GM12878 (cell line): ENCODE measurements around the gene LATS2. TPM values are rescaled to one million over a fixed set of nuclear protein-coding genes. Genes with fewer than 3 reads are reported as not detected.

Source experiments
- ATAC-seq: fragments of 200-7000 bp; cut with Tn5 transposase; 3 replicates; pipeline ENCODE4 v1.9.1; 2020; ENCODE audit warnings: mild to moderate bottlenecking, moderate library complexity
- BruUV-seq: library from RNA; stranded (reverse); fragments of 400-500 nt; replicated peaks from 2 replicates; lab custom pipeline; 2021; lab: Mats Ljungman, UMichigan
- CTCF ChIA-PET: fragments of 300-600 bp; sonication (Branson Sonifier 250); formaldehyde crosslinking; extraction: SDS; loops from one replicate; lab custom pipeline; 2021; ENCODE audit warnings: inconsistent platforms; lab: Yijun Ruan, JAX
- POLR2A ChIA-PET: fragments of 350-600 bp; formaldehyde crosslinking; extraction: SDS; loops from one replicate; lab custom pipeline; 2021; ENCODE audit warnings: inconsistent platforms; lab: Charles Lee
- RAD21 ChIA-PET: fragments of 300-600 bp; sonication (Branson Sonifier 250); formaldehyde crosslinking; loops from one replicate; lab custom pipeline; 2023; ENCODE audit warnings: antibody characterized with exemption; ENCODE audit not compliant: unreplicated experiment; lab: Charles Lee
- SMC1A ChIA-PET: fragments of 300-600 bp; sonication (Branson Sonifier 250); formaldehyde crosslinking; loops from one replicate; lab custom pipeline; 2023; ENCODE audit not compliant: unreplicated experiment, uncharacterized antibody; lab: Charles Lee
- DNase-seq: peaks from one replicate; pipeline ENCODE4 v3.0.0-alpha.2; 2011; ENCODE audit warnings: low read depth, low spot score
- FAIRE-seq: peaks from 3 replicates; lab custom pipeline; 2011; peaks lifted over from hg19 to GRCh38; lab: Jason Lieb, UNC
- H2AFZ ChIP-seq: 2 replicates; pipeline ENCODE4 v1.6.0; 2011; ENCODE audit warnings: low read depth, low read length, control low read depth; ENCODE audit not compliant: control insufficient read depth
- H3K27ac ChIP-seq: 2 replicates; pipeline ENCODE4 v1.5.1; 2011; ENCODE audit warnings: control low read depth; ENCODE audit not compliant: control insufficient read depth, insufficient read depth
- H3K27me3 ChIP-seq, 2 experiments: replicated peaks in 1 of 2; 2 replicates each; pipeline versions ENCODE4 v1.6.0 to v1.6.1; 2011; ENCODE audit warnings: low read length in 1 of 2; ENCODE audit not compliant: control insufficient read depth in 2 of 2, insufficient read depth in 2 of 2
- H3K36me3 ChIP-seq, 2 experiments: 2 replicates each; pipeline ENCODE4 v1.5.1; 2011; ENCODE audit warnings: low read length in 1 of 2; ENCODE audit not compliant: control insufficient read depth in 2 of 2, insufficient read depth in 2 of 2
- H3K4me1 ChIP-seq: 2 replicates; pipeline ENCODE4 v1.6.1; 2011; ENCODE audit warnings: mild to moderate bottlenecking, low read length, moderate library complexity, mixed read lengths; ENCODE audit not compliant: control insufficient read depth, insufficient read depth
- H3K4me2 ChIP-seq: 2 replicates; pipeline ENCODE4 v1.6.0; 2011; ENCODE audit warnings: control low read depth; ENCODE audit not compliant: control insufficient read depth, insufficient read depth
- H3K4me3 ChIP-seq: fragments of 200-600 bp; sonication (generic); 2 replicates; pipeline ENCODE4 v1.5.1; 2016
- H3K79me2 ChIP-seq: 2 replicates; pipeline ENCODE4 v1.6.0; 2011; ENCODE audit warnings: low read length; ENCODE audit not compliant: control insufficient read depth, insufficient read depth
- H3K9ac ChIP-seq: 2 replicates; pipeline ENCODE4 v1.8.0; 2011; ENCODE audit warnings: low read length, control low read depth, mixed read lengths; ENCODE audit not compliant: control insufficient read depth, insufficient read depth
- H3K9me3 ChIP-seq: replicated peaks from 3 replicates; pipeline ENCODE4 v1.5.1; 2011; ENCODE audit warnings: mild to moderate bottlenecking, low read length; ENCODE audit not compliant: control insufficient read depth, insufficient read depth
- H4K20me1 ChIP-seq: 2 replicates; pipeline ENCODE4 v1.6.0; 2011; ENCODE audit not compliant: control insufficient read depth, insufficient read depth
- ASH2L ChIP-seq: fragments of 300-600, 200-600 bp; sonication (generic); IDR thresholded peaks from 2 replicates; pipeline ENCODE4 v1.6.1; 2017; ENCODE audit warnings: low read depth, mild to moderate bottlenecking, borderline replicate concordance
- CBX5 ChIP-seq: sonication (generic); IDR thresholded peaks from 2 replicates; pipeline ENCODE4 v1.6.1; 2016; ENCODE audit warnings: low read depth, moderate library complexity, mild to moderate bottlenecking, inconsistent platforms
- HCFC1 ChIP-seq: fragments of 150-350 bp; IDR thresholded peaks from 2 replicates; pipeline ENCODE4 v1.6.1; 2014; ENCODE audit warnings: low read length
- HDGF ChIP-seq: fragments of 450-650 bp; IDR thresholded peaks from 2 replicates; pipeline ENCODE4 v1.6.1; 2016; ENCODE audit warnings: antibody characterized with exemption
- MXI1 ChIP-seq: fragments of 150-350 bp; IDR thresholded peaks from 2 replicates; pipeline ENCODE4 v1.6.1; 2011; ENCODE audit warnings: low read depth, mild to moderate bottlenecking, inconsistent platforms, low read length, improper control_type of control experiment
- MYB ChIP-seq: fragments of 150-350 bp; IDR thresholded peaks from 2 replicates; pipeline ENCODE4 v1.6.1; 2014; ENCODE audit warnings: mild to moderate bottlenecking, low read depth, low read length, borderline replicate concordance
- POU2F2 ChIP-seq: IDR thresholded peaks from 3 replicates; pipeline ENCODE4 v1.6.1; 2011; ENCODE audit warnings: low read depth, mild to moderate bottlenecking, low read length, borderline replicate concordance
- RBBP5 ChIP-seq: fragments of 200-600 bp; sonication (generic); conservative IDR thresholded peaks from 2 replicates; pipeline ENCODE4 v1.6.1; 2016
- SMAD5 ChIP-seq: IDR thresholded peaks from 2 replicates; pipeline ENCODE4 v1.6.1; 2016; ENCODE audit warnings: antibody characterized with exemption, low read depth
- YBX1 ChIP-seq: fragments of 450-650 bp; IDR thresholded peaks from 2 replicates; pipeline ENCODE4 v1.6.1; 2016; ENCODE audit warnings: antibody characterized with exemption
- WGBS: methylation state at CpG from one replicate; pipeline ENCODE4 v1.1.6; 2016; ENCODE audit warnings: low lambda C conversion rate; ENCODE audit not compliant: insufficient replicate concordance, insufficient coverage; ENCODE audit errors: missing lambda C conversion rate; 5-methylcytosine and 5-hydroxymethylcytosine counted together
- in situ Hi-C: fragments of 300-500 bp; cut with MboI; formaldehyde crosslinking; loops from 9 replicates; pipeline ENCODE4 v1.14.3; 2018; ENCODE audit warnings: mixed read lengths
- intact Hi-C: fragments of 100-400 bp; cut with micrococcal nuclease; formaldehyde crosslinking; loops from one replicate; pipeline ENCODE4 v1.14.2; 2022; ENCODE audit not compliant: unreplicated experiment
- polyA plus RNA-seq, 11 experiments: library from polyadenylated mRNA; depleted of rRNA in 4 of 11; unstranded in 6 of 11; stranded (reverse) in 5 of 11; fragments of >200 nt; fragmentation: Nextera tagmentation in 4 of 11; fragmentation: Illumina TruSeq in 1 of 11; extraction: Ambion mirVana in 4 of 11; extraction: Trizol in 1 of 11; gene quantifications; 1 replicate in 1 of 11; 2 replicates in 10 of 11; pipeline versions ENCODE4 v1.2.1 to v1.2.3, GENCODE V29; 2011 to 2016; ENCODE audit warnings: inconsistent platforms in 2 of 11, missing spikeins in 2 of 11, low read depth in 1 of 11
- total RNA-seq, 4 experiments: library from RNA; depleted of rRNA in 3 of 4; stranded (reverse); fragments of >200 nt in 3 of 4; fragmentation: Illumina TruSeq in 1 of 4; extraction: Trizol in 1 of 4; gene quantifications; 2 replicates each; pipeline versions ENCODE4 v1.2.1 to v1.2.3, GENCODE V29; 2013 to 2021
- TF ChIP-seq, protein P1 (sequence below): IDR thresholded peaks from 2 replicates; pipeline ENCODE4 v1.6.1; 2011; ENCODE audit warnings: mild to moderate bottlenecking, low read depth, low read length, moderate library complexity; ENCODE audit not compliant: insufficient replicate concordance
- TF ChIP-seq, protein P2 (sequence below): fragments of 150-350 bp; IDR thresholded peaks from 2 replicates; pipeline ENCODE4 v1.6.1; 2016; ENCODE audit warnings: low read depth, low read length

Gene LATS2
- total and polyA plus RNA-seq, 10 of the 15 experiments (the other 5 are each of a cell fraction or from before 2014, with no cell fraction given) = 0.90 to 7.8 (median 2.0) TPM

DNA sequence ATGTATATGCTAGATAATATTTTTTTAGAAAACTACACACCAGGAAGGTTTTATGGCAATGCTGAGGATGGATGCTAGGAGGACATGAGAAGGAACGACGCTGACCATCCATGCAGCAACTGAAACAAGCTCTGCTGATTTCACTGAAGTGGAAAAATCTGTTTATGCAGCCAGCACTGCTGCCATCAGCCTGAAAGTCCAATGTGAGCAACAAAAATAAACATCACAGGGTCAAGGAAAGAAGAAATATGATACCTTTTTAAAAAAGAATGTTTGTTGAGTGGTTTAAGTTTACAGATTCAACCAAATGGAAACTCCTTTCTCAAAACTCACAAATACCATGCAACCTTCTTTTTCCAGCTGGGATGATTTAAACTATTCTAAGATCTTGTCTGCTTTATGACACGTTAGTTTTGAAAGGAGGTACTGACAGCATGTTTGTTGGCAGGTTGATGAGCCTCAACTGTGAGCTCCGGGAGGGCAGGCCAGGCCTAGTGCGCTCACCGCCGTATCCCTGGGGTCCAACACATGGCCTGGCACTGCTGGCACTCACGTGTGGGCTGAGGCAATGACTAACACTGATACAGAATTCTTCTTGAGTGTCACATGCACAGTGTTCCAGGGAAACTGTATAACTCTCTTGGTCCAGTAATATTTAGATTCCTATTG is 46.8 kb downstream of the LATS2 start:
- in situ Hi-C loops (no loop called here), intact Hi-C loops (no loop called here)
- FAIRE-seq (no peak), ATAC-seq (no peak), DNase-seq (no peak)
- Histone ChIP-seq H2AFZ (no peak overlapping the region), H3K4me2 (no peak overlapping the region), H4K20me1 (no peaks in the 10 kb centered on the region), H3K9ac (no peak overlapping the region), H3K9me3 (no peaks in the 10 kb centered on the region), H3K79me2 (no peaks in the 10 kb centered on the region), H3K27ac (no peak overlapping the region), H3K36me3 (no peaks in the 10 kb centered on the region), H3K4me3 (no peak overlapping the region), H3K27me3 (no peaks in the 10 kb centered on the region), H3K4me1 (no peaks in the 10 kb centered on the region; the same call in 1 of the 2 replicates)
- RAD21 ChIA-PET = no interaction called here
- CTCF ChIA-PET = interaction anchor here (0.8 kb wide), 1 partner anchor 21 kb away, joined by 3 read pairs; no protein-coding TSS in a partner anchor
- no TSS peak for BruUV-seq
- POLR2A ChIA-PET = no interaction called here
- WGBS = 84% methylated on average over 8 of the region's 8 CpGs
- no peak for TF ChIP-seq HDGF
- TF ChIP-seq SMAD5 = no peak
- no peak for TF ChIP-seq POU2F2
- TF ChIP-seq ASH2L = no peak
- TF ChIP-seq YBX1 = no peak
- TF ChIP-seq, protein P1, sequence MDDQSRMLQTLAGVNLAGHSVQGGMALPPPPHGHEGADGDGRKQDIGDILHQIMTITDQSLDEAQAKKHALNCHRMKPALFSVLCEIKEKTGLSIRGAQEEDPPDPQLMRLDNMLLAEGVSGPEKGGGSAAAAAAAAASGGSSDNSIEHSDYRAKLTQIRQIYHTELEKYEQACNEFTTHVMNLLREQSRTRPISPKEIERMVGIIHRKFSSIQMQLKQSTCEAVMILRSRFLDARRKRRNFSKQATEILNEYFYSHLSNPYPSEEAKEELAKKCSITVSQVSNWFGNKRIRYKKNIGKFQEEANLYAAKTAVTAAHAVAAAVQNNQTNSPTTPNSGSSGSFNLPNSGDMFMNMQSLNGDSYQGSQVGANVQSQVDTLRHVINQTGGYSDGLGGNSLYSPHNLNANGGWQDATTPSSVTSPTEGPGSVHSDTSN = no peak
- SMC1A ChIA-PET = interaction anchor here (1.4 kb wide), 1 partner anchor 43 kb away, joined by 3 read pairs; no protein-coding TSS in a partner anchor

DNA sequence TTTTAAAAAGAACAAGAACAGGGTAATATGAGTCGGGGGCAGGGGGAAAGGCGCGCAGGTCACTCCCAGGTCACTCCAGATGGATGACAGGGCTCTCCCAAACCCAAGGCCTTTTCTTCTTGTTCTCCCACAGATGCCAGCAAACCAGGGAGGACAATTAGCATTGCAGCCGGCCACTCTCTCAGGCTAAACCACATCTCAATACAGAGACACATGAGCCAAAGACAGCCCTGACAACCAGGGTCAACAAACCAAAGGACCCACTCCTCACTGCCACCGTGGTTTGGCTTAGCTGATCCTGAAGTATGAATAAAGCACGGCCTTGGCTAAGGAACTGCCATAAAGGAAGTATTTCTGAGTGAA is 47.3 kb downstream of the LATS2 start:
- WGBS = 93% methylated on average over 6 of the region's 6 CpGs
- H3K36me3 ChIP-seq = no peaks in the 10 kb centered on the region
- ATAC-seq (no peak), FAIRE-seq (no peak), DNase-seq (no peak)
- BruUV-seq = no TSS peak
- no peaks in the 10 kb centered on the region for H3K79me2 ChIP-seq
- H3K9ac ChIP-seq = no peak overlapping the region
- no peaks in the 10 kb centered on the region for H3K9me3 ChIP-seq
- SMC1A ChIA-PET = no interaction called here
- CTCF ChIA-PET = interaction anchor here (0.7 kb wide), 1 partner anchor 8 kb away, joined by 3 read pairs; no protein-coding TSS in a partner anchor
- in situ Hi-C loops (no loop called here), intact Hi-C loops (no loop called here)
- H4K20me1 ChIP-seq = no peaks in the 10 kb centered on the region
- H3K27ac ChIP-seq = no peak overlapping the region
- no peaks in the 10 kb centered on the region for H3K27me3 ChIP-seq
- POLR2A ChIA-PET = no interaction called here
- H2AFZ ChIP-seq = no peak overlapping the region
- RAD21 ChIA-PET = no interaction called here
- H3K4me2 ChIP-seq = no peak overlapping the region
- H3K4me1 ChIP-seq = no peaks in the 10 kb centered on the region; the same call in 1 of the 2 replicates
- no peak overlapping the region for H3K4me3 ChIP-seq
- no peak for TF ChIP-seq MYB
- no peak for TF ChIP-seq RBBP5
- no peak for TF ChIP-seq HCFC1
- TF ChIP-seq CBX5 = no peak
- TF ChIP-seq, protein P2, sequence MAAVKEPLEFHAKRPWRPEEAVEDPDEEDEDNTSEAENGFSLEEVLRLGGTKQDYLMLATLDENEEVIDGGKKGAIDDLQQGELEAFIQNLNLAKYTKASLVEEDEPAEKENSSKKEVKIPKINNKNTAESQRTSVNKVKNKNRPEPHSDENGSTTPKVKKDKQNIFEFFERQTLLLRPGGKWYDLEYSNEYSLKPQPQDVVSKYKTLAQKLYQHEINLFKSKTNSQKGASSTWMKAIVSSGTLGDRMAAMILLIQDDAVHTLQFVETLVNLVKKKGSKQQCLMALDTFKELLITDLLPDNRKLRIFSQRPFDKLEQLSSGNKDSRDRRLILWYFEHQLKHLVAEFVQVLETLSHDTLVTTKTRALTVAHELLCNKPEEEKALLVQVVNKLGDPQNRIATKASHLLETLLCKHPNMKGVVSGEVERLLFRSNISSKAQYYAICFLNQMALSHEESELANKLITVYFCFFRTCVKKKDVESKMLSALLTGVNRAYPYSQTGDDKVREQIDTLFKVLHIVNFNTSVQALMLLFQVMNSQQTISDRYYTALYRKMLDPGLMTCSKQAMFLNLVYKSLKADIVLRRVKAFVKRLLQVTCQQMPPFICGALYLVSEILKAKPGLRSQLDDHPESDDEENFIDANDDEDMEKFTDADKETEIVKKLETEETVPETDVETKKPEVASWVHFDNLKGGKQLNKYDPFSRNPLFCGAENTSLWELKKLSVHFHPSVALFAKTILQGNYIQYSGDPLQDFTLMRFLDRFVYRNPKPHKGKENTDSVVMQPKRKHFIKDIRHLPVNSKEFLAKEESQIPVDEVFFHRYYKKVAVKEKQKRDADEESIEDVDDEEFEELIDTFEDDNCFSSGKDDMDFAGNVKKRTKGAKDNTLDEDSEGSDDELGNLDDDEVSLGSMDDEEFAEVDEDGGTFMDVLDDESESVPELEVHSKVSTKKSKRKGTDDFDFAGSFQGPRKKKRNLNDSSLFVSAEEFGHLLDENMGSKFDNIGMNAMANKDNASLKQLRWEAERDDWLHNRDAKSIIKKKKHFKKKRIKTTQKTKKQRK = no peak
- no peak for TF ChIP-seq MXI1
- TF ChIP-seq, protein P1 = no peak
